NCI-H128 (cell line): ENCODE measurements around the gene ZNF816.
"Not testable (repeated sequence)": the region's sequence is repeated elsewhere in the genome, so short reads cannot be mapped to it uniquely, and the experiment has no call there.

Source experiments
- DNase-seq: peaks from one replicate; lab custom pipeline; 2025; ENCODE audit not compliant: unreplicated experiment; lab: John Stamatoyannopoulos, UW

ZNF816 gene

DNA sequence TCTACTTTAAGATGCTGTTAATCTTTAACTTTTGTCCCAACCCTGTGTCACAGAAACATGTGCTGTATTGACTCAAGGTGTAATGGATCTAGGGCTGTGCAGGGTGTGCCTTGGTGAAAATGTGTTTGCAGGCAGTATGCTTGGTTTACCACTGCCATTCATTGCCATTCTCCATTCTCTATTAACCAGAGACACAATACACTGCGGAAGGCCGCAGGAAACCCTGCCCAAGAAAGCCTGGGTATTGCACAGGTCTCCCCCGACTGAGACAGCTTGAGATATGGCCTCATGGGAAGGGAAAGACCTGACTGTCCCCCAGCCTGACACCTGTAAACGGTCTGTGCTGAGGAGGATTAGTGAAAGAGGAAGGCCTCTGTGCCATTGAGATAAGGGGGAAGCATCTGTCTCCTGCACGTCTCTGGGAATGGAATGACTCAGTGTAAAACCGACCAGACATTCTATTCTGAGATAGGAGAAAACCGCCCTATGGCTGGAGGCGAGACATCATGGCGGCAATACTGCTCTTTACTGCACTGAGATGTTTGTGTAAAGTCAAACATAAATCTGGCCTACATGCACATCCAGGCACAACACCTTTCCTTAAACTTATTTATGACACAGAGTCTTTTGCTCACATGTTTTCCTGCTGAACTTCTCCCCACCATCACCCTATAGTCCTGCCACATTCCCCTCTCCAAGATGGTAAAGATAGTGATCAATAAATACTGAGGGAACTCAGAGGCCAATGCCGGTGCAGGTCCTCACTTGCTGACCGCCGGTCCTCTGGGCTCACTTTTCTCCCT lies 26.3 kb downstream of the ZNF816 start:
- DNase-seq = no peak

DNA sequence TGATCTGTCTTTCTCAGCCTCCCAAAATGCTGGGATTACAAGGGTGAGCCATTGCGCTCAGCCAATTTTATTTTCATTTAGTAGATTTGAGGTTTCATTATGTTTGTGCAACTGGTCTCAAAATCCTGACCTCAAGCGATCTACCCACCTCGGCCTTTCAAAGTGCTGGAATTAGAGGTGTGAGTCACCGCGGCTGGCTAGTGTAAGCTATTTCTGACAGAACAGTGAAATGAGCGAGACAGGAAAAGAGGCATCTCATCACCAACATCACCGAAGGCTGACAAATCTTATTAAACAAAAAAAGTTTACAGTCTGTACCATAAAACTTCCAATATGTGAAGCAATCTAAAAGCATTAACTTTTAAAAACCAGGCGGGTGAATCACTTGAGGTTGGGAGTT lies 27.2 kb downstream of the ZNF816 start:
- DNase-seq = no peak

DNA sequence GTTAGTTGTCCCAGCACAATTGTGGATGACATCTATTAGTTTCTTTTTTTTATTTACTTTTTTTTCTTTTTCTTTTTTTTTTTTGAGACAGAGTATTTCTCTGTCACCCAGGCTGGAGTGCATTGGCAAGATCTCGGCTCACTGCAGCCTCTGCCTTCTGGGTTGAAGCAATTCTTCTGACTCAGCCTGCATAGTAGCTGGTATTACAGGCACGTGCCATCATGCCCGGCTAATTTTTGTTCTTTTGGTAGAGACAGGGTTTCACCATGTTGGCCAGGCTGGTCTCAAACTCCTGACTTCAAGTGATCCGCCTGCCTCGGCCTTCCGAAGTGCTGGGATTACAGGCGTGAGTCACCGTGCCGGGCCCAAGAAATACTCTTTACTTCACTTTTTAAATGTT lies 38.0 kb downstream of the ZNF816 start:
- DNase-seq = not testable (repeated sequence)

DNA sequence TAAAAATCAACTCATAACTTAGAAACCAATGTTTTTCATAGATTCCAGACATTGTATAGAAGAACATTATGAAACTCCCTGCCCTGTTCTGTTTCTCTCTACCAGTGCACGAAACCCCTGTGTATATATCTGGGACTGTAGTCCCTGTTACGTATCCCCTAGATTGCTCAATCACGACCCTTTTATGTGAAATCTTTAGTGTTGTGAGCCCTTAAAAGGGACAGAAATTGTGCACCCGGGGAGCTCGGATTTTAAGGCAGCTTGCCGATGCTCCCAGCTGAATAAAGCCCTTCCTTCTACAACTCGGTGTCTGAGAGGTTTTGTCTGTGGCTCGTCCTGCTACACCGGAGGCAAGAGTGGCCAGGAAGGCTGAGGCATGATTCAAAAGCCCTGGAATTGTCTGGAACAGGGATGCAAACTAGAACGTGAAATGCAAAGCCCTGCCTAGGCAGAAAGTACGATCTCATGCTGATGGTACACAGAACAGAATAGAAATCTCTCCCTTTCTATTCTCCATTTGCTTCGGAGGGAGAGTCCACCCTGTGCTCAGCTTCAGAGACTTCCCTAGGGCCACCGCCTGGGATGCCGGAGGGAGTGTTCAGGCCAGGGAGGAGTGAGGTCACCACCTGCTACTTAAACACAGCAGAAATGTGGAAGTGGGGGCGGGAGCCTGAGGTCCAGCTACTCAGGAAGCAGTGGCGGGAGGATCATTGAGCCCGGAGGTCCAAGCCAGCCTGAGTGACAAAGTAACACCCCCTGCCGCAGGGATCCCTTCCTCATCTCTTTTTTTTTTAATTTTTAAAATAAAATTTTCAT lies 38.7 kb downstream of the ZNF816 start:
- no peak for DNase-seq

DNA sequence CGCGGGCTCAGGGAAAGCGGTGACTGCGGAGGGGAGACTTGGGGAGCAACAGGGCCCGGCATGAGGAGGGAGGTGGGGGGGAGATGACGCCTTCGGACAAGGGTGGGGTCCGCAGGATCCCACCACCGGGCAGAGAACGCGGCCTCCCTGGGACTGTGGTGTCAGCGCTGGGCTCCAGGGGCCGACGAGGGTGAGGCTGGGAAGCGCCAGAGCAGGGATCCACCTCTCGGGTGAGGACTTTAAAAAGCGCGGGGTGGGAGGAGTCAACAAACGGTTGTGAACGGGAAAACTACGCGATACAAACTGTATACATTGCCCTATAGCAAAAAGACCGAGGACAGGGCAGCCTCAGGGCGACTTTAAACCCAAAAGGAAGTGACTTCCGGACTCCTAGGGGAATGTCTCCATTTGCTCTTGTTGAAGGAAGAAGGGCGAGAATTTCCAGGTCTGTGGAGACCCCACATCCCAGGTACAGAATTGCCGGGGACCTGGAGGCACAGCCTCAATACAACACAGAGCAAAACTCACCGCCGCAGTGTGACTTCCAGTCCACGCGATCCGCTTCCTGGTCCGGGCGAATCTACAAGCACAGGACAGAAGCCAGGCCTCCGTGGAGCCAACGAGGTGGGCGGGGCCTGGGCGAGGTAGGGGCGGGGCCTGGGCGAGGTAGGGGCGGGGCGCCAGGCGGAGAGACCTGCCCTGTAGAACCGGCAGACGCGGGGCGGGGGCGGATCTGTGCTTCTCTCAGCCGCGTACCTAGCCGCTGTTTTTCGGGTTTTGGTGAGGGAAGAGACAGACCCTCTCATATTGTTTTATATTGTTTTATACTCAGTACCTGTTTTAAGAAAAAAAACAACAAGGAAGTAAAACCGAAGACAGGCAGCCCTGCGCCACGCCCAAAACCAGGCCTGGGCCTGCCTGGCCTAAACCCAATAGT lies 39.6 kb downstream of the ZNF816 start, which contains the start of gene ZNF888:
TSS of gene ZNF888 (minus strand) at position 588 of the 937 bp plus-strand sequence. CDS start 5,555 bp downstream, outside the sequence.
- peak; percentile 40 for DNase-seq

DNA sequence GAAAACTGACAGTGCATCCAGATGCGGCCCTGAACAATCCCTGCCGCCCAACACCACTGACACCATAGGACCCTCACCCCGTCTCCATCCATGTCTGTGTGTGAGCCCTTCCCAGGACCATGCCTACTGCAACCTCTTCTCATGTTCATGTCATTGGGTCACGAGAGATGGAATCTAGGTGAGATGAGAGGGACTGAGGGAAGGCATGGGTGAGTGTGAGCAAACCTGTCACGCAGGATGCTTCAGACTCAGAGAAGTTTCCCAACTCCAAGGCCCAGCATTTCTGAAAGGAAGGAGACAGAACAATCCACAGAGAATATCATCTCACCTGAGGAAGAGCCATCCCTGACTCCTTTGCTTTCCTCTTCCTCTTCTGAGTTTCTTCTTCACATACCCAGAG lies 45.1 kb downstream of the ZNF816 start:
- DNase-seq = no peak

DNA sequence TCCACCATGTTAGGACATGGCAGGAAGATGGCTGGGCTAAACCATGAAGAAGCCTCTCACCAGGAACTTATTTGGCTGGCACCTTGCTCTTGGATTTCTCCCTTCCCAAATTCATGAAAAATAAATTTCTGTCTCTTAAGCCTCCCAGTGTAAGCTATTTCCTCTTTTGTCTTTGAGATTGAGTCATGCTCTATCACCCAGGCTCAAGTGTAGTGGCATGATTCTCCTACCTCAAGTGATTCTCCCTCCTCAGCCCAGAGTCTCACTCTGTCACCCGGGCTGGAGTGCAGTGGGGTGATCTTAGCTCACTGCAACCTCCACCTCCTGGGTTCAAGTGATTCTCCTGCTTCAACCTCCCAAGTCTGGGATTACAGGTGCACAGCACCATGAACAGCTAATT lies 52.0 kb downstream of the ZNF816 start:
- no peak for DNase-seq

DNA sequence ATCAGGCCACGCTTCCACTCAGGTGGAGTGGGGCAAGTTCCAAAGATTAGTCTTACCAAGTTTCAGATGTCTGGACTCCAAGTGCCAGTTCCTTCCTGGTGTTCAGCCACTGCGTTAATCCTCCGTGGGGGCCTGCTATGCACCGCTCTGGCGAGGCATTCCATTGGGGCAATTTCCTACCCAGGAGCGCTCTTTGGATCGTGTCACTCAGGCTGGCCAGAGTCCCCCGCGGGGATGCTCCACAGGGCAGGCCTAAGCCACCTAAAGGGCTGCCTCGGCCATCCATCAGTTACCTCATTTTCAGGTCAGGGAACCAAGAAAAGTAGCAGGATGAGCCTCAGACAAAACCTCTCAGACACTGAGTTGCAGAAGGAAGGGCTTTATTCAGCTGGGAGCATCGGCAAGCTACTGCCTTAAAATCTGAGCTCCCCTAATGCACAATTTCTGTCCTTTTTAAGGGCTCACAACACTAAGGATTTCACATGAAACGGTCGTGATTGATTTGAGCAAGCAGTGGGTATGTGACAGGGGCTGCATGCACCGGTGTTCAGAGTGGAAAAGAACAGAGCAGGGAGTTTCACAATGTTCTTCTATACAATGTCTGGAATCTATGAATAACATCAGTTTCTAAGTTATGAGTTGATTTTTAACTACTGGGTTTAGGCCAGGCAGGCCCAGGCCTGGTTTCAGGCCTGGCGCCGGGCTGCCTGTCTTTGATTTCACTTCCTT lies 58.5 kb downstream of the ZNF816 start:
- DNase-seq = not testable (repeated sequence)

DNA sequence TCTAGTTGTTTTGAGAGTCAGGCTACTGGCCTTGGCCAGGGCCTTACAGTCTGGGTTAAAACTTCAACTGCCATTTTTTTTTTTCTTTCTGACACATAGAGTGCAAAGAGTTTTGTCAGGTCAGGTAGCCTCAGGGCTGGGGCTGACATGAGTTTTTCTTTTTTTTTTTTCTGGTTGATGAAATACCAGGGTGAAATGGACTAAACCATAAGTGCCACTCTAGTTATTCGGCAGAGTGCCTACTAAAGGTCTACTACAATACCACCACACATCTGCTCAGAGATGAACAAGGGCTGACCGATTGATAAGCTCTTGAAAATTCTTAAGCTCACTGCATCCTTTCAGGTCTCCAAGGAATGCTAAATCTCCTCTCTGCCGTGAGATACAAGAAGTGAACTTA lies 60.8 kb downstream of the ZNF816 start:
- no peak for DNase-seq
